Measurements from ENCODE around the gene RXRA.

The RXRA gene

DNA sequence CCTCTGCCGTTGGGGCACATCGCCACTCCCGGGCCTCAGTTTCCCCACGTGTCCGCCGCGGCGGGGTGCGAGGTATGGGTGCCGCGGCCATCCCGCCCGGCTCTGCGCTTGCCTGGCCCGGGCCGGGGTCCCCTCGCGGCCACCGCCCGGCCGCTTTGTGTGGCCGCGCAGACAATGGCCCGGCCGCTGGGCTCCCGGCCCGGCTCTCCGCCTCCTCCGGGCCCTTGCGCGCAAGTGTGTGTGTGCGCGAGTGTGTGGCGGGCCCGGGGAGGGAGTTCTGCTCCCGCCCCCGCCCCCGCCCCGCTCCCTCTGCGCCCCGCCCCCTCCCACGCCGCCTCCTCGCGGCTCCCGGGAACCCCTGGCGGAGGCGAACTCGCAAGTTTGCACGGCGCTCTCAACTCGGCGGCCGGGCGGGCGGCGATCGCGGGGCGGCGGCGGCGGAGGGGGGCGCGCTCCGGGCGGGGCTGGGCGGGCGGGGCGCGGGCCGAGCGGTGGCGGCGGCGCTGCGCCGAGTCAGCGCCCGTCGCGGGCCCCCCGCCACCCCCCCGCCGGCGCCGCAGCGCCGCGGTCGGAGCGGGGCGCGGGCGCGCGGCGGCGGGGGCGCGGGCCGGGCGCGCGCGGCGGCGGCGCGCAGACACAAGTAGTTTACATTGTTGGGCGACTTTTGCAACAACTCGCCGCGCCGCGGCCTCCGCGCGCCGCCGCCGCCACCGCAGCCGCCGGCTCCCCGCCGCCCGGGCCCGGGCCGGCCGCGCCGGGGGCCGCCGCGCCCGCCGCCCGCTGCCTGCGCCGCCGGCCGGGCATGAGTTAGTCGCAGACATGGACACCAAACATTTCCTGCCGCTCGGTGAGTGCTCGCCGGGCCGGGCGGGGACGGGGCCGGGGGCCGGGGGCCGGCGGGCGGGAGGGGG is at the start of gene RXRA:
Gene RXRA (plus strand): TSS at position 643 of the 911 bp plus-strand sequence. CDS start 177 bp downstream, at position 820.
- peak; percentile 34 for DNase-seq

DNA sequence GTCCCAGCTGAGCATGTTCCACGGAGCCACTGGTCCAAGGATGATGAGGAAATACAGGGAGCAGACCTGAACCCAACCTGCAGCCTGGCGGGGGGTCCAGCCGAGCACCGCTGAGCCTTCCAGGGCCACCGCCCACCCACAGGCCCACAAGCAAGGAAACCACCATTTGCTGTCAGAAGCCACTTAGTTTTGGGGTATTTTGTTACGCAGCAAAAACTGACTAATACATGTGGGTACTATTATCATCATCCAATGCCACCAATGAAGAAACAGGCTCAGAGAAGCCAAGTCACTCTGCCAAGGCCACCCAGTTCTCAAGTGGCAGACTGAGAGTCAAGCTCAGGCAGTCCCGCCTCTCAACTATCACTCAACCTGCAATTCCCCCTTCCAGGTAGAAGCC is 48.0 kb upstream of the RXRA start:
- no peak for DNase-seq

DNA sequence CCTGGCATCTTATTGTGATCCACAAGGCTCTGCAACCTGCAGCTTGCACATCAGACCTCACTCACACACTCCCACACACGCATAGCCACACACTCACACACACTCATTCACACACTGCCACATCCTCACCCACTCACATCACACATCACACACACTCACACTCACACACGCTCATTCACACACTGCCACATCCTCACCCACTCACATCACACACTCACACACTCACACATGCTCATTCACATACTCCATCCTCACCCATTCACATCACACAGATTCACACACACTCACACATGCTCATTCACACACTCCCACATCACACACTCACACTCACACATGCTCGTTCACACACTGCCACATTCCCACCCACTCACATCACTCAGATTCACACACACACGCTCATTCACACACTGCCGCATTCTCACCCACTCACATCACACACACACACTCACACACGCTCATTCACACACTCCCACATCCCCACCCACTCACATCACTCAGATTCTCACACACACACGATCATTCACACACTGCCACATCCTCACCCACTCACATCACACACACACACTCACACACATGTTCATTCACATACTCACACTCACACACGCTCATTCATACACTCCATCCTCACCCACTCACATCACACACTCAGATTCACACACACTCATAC is 47.1 kb upstream of the RXRA start:
- no peak for DNase-seq

DNA sequence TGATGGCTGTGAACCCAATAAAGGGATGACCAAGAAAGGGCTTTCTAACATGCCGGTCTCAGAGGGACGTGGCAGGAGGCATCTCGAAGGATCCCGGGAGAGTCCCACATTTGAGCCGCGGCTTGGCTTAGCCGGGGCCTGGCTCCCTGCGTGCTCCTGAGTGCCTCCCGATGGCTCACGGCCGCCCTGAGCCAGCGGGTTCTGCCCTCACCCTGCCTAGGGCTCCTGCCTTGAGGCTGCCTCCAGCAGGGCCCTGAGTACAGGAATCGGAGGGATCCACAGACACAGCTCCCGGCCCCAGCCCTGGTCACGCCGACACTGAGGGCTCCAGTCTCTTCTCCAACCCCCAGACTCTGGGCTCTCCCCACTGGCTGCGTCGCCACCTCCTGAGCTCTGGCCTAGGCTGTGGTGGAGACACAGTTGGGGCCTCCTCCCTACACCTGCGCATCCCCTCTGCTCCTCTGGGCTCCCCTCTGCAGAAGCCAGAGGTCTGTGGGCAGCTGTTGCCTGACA is 44.1 kb upstream of the RXRA start:
- no peak for DNase-seq

DNA sequence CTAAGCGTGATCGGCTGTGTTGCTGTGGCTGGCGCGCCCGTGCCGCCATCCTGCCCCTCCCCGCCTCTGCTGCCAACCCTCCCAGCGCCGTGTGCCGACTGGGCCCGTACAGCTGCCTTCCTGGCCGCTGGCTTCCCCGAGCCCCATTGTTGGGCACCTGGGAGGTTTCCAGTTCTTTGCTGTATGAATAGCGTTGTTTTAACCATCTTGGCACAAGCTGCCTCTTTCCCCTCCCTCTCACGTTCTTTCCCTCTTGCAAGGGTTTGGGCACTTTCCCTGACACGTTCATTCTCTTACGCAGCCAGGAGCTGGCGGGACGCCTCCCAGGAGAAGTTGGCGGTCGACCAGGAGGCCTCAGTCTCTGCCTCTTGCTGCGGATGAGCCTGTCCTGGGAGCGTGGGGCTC is 43.1 kb upstream of the RXRA start:
- DNase-seq: no peak

DNA sequence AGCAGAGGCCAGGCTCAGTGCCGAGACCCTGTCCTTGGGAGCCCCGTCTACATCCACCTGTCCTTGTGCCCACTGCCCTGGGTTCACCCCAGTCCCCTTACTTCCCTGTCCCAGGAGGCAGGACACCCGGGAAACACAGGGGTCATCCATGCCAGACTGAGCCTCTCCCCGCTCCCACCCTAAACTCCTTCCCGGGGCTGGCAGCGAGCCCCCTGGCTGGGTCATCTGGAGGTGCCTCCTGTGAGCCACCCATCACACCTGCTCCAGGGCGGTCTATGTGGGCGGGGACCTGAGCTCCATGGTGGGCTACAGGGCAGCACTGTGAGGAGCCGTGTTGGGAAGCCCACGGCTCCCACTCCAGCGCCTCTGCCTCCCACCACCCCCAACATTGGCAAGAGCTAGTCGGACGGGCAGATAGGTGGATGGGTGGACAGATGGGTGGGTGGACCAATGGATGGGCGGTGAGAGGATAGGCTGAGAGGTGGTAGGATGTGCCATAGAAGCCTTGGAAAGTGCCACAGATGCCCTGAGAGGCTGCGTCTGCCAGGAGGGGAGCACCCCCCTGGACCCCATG is 42.5 kb upstream of the RXRA start:
- no peak for DNase-seq

DNA sequence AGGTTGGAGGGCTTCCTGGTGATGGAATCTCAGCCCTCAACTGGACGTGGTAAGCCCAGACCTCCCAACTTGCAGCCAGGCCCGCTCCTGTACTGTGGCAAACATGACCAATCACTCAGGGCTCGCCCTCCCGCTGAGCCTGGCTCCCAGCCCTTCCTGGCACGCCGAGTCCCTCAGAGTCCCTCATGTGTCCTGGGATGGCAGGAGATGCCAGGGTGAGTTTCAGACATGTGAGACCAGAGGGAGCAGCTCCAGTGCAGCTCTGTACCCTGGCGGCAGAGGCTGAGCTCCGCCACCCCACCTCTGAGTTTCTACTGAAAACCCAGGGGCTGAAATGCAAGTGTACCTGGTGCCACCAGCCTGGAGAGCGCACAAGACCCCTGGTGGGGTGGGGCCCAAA is 42.0 kb upstream of the RXRA start:
- DNase-seq: no peak

DNA sequence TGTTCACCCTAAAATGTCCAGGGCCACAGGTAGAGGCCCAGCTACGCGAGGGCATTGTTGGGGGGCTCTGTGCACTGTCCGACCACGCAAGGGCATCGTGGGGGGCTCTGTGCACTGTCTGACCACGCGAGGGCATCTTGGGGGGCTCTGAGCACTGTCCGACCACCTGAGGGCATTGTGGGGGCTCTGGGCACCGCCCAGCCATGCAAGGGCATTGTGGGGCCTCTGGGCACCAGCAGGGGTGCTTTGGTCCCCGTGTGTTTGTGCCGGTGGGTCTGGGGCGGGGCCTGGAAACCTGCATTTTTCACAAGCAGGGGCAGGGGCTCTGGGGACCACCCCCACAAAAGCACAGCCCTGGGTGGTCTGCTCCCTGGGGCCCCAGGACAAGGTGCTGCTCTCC is 41.5 kb upstream of the RXRA start:
- DNase-seq: no peak

DNA sequence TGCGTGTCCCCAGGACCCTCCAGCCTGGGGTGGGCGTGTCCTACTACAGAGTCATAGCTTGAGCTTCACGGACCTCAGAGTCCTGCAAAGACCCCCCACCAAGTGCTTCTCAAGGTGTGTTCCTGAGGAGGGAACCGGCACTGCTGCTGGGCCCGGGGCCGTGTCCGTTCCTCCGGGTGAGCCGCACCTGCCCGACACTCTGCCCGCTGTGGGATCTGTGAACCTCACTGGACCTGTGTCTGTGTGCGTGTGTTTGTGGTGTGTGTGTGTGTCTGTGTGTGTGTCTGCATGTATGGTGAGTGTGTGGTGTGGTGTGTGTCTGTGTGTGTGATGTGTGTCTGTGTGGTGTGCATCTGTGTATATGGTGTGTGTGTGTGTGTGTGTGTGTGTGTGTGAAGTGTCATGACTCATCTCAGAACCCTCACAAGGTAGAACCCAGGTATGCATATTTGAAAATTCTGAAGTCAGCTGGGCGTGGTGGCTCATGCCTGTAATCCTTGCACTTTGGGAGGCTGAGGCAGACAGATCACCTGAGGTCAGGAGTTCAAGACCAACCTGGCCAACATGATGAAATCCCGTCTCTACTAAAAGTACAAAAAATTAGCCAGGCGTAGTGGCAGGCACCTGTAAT is 40.9 kb upstream of the RXRA start:
- no peak for DNase-seq

DNA sequence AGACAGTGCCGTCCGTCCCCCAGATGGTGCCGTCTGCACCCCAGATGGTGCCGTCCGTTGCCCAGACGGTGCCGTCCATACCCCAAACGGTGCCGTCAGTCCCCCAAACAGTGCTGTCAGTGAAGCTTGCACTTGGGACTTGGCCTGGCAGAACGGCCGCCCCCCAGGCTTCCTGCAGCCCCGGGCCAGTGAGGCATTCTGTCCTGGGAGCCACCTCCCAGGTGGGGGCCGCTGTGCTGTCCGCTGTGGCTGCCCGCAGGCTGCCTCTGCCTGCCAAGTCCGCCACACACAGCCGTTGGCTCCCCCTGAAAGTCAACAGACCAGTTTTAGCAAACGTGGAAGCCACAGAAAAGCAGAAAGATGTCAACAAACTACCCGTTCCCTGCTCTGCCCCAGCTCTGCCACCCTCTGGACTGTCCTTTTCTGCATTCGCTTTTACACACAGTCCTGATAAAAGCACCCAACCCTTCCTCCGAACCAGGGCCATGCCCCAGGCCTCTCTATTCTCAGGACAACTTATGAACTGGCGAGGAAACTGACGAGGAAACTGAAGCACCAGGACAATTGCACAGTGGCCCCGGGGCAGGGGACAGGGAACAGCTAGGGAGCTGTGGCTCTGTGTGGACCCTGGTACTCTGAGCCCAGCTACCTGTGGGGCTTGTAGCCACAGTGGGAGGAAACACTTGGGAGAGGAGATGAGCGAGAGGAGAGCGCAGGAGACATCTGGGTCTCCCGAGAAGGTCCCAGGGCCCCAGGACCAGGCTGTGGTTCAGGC is 39.6 kb upstream of the RXRA start:
- no peak for DNase-seq

DNA sequence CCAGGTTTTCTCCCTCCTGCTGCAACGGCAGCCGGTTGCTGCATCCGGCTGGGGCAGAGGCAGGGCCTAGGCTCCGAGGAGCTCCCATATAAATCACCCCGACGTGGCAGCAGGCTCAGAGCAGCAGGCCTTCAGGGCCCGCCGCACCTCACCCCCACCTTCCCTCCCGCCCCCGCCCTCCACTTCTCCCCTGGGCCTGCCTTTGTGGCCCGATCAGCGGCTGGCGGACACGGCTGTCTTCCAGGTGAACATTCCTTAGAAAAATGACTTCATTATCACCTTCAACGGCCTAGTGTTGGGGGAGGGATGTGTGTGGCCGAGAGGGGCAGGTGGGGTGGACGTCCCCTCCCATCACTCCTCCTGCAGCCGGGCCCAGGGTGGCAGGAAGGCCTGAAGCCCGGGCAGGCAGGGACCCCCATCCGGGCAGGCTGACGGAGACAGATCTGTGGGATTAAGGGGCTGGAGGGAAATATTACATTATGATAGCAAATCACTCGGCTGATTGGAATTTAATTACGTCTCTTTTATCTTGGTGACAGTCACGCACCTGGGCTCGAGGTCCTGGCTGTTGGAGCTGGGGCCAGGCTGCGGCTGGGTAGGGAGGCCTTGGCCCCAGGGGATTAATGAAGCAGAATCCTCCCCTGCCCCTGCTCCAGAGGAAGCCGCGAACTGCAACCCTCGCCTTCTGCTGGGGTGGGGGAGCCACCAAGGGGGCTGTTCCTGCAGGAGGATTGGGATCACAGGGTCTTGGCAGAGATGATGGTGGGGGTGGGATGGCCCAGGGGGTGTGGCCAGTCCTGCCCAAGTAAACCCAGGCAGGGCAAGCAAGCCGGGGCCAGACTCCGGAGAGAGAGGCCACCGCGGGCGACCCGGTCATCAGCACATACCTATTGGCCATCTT is 38.4 kb upstream of the RXRA start:
- no peak for DNase-seq

DNA sequence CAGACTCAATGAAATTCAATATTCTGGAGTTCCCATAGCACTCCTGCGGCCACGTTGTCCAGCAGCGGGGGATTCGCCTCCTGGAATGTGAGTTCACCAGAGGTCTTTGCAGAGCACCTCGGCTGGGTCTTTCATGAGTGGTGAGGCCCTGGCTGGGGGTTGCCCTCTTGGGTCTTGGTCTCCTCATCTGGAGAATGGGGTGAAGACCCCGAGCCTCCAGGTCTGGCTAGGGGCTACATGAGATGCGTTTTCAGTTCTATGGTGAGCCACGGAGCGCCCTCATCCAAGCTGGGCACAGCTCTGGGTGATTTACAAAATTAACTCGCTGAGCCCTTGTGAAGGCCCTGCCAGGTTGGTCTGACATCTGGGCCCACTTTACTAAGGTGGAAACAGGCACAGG is 37.5 kb upstream of the RXRA start:
- DNase-seq: no peak

DNA sequence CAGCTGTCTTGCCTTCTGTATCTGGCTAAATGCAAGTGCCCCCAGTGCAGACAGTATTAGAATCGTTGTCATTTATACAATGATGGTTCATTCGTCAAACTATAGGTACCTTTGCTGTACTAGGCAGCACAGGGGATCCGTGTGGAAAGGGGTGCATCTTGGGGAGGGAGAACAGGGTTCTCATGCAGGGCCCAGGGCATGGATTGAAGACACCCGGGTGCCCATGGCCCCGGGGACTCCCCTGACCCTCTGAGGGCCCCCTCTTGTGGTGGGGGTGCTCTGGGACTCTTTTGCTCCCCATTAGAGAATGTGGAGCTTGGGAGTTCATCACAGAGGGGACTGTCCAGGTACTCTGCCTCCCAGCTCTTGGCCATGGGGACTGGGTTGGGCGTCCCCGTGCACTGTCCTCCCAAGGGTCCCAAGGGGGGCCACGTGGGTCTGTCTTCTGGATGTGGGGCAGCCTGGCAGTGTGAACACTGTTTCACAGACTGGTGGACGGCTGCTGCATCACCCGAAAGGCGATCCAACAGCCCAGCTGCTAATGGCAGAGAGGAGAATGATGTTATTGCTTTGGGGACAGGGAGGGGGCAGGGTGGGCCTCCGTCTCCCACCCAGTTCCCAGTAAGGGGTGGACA is 36.9 kb upstream of the RXRA start:
- DNase-seq: no peak

DNA sequence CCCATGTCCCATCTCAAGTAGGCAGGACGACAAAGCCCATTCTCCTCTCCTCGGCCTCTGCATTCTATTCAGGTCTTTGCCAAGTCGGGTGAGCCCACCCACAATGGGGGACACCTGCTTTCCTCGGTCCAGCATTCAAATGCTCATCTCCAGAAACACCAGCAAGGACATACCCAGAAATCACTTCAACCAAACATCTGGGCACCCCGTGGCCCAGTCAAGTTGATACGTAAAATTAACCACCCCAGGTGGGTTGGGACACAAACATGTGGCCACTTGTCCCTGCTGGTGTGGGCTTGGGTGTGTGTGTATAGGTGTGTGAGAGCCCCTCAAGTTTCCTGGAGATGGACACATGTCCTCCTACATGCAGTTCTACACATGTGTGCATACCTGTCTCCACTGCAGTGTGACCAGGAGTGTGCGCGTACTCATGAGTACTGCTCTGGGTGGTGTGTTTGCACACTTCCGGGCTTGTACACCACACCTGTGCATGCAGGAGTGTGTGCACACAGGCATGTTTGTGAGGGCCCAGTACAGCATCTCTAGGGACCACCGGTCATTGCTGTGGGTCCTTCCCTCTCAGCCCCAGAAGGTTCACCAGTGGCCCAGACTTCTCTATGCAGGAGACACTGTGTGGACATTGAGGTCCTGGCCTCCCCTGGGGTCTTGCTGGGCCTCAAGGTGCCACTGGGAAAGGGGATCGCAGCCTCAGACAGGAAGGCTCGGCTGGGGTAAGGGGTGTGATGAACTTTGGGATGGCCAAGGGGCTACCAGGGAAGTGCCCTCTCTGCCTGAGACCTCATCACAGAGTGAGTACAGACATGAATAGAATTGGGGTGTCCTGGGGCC is 35.4 kb upstream of the RXRA start:
- DNase-seq: no peak

DNA sequence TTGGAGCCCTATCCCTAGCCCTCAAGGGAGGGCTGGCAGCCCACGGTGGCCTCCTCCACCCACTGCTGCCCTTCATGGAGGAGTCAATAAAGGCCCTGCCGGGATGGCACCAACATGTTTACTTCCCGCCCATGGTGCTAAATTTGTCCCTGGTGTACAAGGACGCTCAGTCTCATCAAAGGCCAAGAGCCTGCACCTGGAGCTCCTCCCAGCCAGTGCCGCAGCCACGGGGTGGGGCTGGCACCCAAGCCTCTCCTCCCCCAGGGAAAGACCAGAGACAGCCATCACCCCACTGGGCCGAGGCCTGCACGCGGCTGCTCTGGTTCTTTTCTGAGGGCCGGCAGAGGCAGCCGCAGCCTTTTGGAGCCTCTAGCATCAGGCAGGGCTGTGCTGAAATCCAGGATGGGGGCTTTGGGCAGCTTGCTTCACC is 34.8 kb upstream of the RXRA start:
- DNase-seq: no peak

DNA sequence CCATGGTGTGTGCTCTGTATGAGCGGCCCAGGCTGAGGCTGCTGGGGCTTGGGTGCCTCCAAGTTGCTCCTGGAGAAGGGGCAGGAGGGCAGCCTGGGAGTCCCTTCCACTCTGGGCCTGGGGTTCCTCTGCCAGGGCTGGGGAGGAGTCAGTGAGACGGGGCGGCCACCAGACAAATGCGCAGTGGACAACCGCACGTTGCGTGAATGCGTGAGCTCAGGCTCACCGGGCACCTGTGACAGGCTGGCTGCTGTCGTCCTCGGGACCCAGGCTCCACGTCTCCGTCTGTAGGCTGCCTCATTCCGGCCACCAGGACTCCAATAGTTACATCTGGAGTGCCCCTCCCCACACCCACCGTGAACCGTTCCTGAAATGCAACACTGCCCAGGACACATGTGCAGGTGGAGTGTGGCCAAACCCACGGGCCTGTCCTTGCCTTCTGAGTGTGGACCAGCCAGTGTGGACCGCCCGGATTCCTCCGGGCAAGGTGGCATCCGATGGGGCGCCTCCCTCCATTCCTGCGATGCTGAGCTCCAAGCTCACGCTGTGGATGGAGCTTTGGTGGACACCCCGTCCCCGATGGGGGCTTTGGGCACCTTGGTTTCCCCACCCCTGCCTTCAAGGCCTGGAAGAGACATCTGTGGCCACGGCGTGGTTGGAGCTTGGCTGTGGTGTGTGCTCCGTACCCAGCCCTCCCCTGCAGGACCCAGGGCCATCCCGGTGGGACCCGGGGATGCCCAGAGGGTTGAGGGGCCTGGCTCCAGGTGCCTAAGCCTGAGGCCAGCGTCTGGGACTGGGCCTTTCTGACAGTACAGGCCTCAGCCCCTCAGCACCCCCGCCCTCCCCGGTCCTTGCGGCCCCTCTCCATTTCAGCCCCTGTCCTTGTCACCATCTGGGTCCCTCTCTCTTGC is 34.0 kb upstream of the RXRA start:
- no peak for DNase-seq

DNA sequence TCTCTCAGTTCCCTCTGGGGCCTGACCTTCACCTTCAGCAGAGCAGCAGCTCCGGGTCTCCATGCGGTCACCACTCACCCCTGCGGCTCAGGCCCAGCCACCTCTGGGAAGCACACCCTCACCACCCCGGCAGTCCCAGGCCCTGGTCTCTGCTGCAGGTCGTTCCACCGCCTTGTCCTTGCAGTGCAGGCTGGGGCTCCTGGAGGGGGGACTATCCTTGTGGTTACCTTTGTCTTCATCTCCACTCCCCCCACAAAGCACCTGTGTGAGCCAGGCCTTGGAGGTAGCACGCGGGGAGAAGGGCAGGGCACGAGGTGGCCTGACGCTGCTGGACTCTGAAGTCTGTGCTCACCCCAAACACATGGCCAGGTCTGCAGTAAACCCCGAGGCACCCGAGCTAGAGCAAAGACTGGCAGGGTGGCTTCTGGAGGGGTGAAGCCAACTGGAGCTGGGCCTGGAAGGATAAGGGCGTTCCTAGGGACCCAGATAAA is 33.2 kb upstream of the RXRA start:
- no peak for DNase-seq

DNA sequence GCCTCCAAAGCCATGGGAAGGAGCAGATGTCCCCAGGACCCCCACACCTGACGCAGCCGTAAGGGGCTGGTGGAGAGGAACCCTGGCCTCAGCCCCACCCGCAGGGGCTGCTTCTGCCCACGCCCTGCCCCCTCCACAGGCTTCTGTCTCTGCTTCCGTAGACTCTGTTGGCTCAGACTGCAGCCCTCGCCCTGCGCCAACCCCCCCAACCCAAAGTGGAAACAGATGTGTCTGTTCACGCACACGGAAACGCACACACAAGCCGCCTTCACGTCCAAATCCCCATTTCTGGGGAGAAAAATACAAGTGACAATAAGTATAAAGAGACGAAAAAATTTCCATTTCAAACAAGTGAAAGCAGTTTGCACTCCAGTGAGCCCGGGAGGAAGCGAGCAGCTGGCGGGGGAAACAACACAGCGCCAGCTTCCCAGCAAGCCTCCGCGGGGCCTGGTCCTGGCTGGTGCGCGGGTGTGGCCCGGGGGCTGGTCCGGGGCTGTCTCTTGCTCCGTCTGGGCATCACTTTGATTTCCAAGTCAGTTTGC is 32.6 kb upstream of the RXRA start:
- no peak for DNase-seq

Data from stimulated activated CD4-positive, alpha-beta T cell treated with anti-CD3 and anti-CD28 coated beads, Interleukin-1b, Interleukin-23, amount 100 ng/mL, for 48 hours (primary cell).